ENCODE measurements around the gene NDUFA11.
"Not testable (repeated sequence)": the region's sequence is repeated elsewhere in the genome, so short reads cannot be mapped to it uniquely, and the experiment has no call there.

Gene NDUFA11

DNA sequence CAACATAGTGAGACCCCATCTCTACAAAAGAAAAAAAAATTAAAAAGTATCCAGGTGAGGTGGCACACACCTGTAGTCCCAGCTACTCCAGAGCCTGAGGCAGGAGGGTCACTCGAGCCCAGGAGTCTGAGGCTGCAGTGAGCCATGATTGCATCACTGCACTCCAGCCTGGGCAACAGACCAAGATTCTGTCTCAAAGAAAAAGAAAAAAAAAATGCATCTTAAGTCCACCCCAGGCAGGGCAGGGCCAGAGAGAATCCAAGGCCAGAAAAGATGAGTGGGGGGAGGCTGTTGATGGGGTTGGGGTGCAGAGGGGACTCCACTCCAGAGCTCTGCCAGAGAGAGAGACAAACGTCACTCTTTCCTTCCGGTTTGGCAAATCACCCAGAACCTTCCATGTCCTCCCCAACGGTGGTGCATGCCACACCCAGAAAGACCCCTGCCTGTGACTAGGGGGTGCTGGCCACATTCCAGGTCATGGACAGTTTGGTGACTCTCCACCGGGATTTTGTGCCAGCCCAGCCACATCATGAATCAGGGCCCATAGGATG, 52.8 kb downstream of the NDUFA11 start:
- DNase-seq, result no peak

DNA sequence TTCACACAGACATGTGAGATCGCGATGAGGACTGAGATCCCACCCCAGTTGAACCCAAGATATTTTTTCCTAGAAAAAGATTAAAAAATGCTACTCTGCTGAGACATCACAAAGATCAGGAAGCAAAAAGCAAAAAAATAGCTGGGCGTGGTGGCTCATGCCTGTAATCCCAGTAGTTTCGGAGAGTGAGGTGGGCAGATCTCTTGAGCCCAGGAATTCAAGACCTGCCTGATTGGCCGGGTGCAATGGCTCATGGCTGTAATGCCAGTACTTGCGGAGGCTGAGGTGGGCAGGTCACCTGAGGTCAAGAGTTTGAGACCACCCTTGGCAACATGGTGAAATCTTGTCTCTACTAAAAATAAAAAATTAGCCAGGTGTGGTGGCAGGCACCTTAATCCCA, 53.4 kb downstream of the NDUFA11 start:
- DNase-seq, result no peak

DNA sequence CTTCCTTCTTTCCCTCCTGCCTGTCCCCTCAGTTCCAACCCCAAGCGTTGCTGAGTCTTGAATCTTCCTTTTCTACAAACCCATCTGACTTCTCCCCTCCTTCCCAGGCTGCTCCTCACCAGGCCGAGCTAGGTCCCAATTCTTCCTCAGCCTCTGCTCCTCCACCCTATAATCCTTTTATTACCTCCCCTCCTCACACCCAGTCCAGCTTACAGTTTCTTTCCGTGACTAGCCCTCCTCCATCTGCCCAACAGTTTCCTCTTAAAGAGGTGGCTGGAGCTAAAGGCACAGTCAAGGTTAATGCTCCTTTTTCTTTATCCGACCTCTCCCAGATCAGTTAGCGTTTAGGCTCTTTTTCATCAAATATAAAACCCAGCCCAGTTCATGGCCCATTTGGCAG, 55.0 kb downstream of the NDUFA11 start:
- DNase-seq, result not testable (repeated sequence)

GRCh38 chr19:5847846-5848245, 55.7 kb downstream of the NDUFA11 start:
- not testable (repeated sequence) for DNase-seq
